H1 (cell line): Measurements from ENCODE around the gene SHCBP1L. TPM values are rescaled to one million over a fixed set of nuclear protein-coding genes. Genes with fewer than 3 reads are reported as not detected.

Experiments used
- CTBP2 ChIP-seq: IDR thresholded peaks from 2 replicates; pipeline ENCODE4 v1.7.0; 2011; ENCODE audit warnings: borderline replicate concordance, mild to moderate bottlenecking, moderate library complexity, mixed read lengths, low read length; ENCODE audit not compliant: insufficient read depth, insufficient read length
- EP300 ChIP-seq, 2 experiments: IDR thresholded peaks; 1 replicate in 1 of 2; 2 replicates in 1 of 2; pipeline ENCODE4 v1.6.1; 2011 to 2012; ENCODE audit warnings: low read depth in 2 of 2, low read length in 2 of 2, mild to moderate bottlenecking in 2 of 2, borderline replicate concordance in 1 of 2, inconsistent platforms in 1 of 2, moderate library complexity in 1 of 2
- RAD21 ChIP-seq, 2 experiments: IDR thresholded peaks in 1 of 2; conservative IDR thresholded peaks in 1 of 2; 2 replicates each; pipeline ENCODE4 v1.6.1; 2011; ENCODE audit warnings: low read depth in 2 of 2, low read length in 2 of 2, improper control_type of control experiment in 1 of 2, inconsistent platforms in 1 of 2, mild to moderate bottlenecking in 1 of 2, moderate library complexity in 1 of 2
- SIN3A ChIP-seq, 2 experiments: IDR thresholded peaks in 1 of 2; conservative IDR thresholded peaks in 1 of 2; 2 replicates each; pipeline ENCODE4 v1.6.1; 2011 to 2012; ENCODE audit warnings: low read length in 2 of 2, improper control_type of control experiment in 1 of 2, low read depth in 1 of 2, mild to moderate bottlenecking in 1 of 2
- SRF ChIP-seq: IDR thresholded peaks from 2 replicates; pipeline ENCODE4 v1.6.1; 2011; ENCODE audit warnings: mild to moderate bottlenecking, low read depth, low read length, moderate library complexity
- polyA plus RNA-seq, 7 experiments: library from polyadenylated mRNA; depleted of rRNA in 3 of 7; stranded (reverse) in 5 of 7; unstranded in 2 of 7; fragments of >200 nt in 5 of 7; fragments of 200-250 nt in 2 of 7; gene quantifications; 1 replicate in 5 of 7; 2 replicates in 1 of 7; 4 replicates in 1 of 7; pipeline versions ENCODE4 v1.2.1 to v1.2.3, GENCODE V29; 2011 to 2013; ENCODE audit warnings: missing spikeins in 2 of 7, mixed read lengths in 2 of 7
- total RNA-seq: library from RNA; stranded (reverse); fragmentation: NEBNext Ultra II Directional; extraction: Animal tissue kit (Norgen Biotek cat#: 25700); gene quantifications from 2 replicates; pipeline ENCODE4 v1.2.1, GENCODE V29; 2021

The SHCBP1L gene
- total and polyA plus RNA-seq, 2 of the 8 experiments (the other 6 are each of a cell fraction or from before 2014, with no cell fraction given) = not detected

DNA sequence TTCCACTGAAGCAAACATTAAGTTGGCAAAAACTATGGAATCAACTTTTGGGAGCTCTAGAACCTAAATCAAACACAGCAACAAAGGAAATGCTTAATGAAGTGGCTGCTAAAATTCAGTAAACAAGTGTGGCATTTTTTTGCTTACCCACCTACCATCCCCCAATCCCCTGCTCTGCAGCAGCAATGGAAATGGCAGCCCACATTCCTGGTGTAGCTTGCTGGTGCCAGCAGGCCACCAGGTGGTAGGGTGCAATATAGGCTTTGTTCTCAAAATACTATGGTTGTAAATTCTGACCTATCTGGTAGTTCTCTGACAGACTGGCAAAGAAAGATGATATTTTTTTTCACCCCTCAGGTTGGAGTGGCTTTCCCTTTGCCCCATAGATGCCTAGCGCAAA is 42.8 kb downstream of the SHCBP1L start (continued):
- TF ChIP-seq CTBP2 = no peak
- peak; percentile 43 to 61 for TF ChIP-seq RAD21 (IDR thresholded peaks at IDR 0.05 in 1 of 2, conservative IDR thresholded peaks at IDR 0.05 in 1 of 2; ENCODE audit: low read depth in 2 of 2, low read length in 2 of 2)
- TF ChIP-seq EP300 (IDR thresholded peaks at IDR 0.05; ENCODE audit: borderline replicate concordance in 1 of 2, low read depth in 2 of 2, low read length in 2 of 2) = 0 out of 3 replicates have a peak, but pooled peaks of 1 of the 2 experiments have one; percentile 23
- TF ChIP-seq SIN3A (conservative IDR thresholded peaks at IDR 0.05 in 1 of 2, IDR thresholded peaks at IDR 0.05 in 1 of 2; ENCODE audit: low read depth in 1 of 2, low read length in 2 of 2) = 0 out of 4 replicates have a peak, but pooled peaks of 1 of the 2 experiments have one; percentile 41
- no peak for TF ChIP-seq SRF
